Stimulated activated naive CD8-positive, alpha-beta T cell treated with anti-CD3 and anti-CD28 coated beads, Interleukin-15, Interleukin-2, amounts not matched to agents 100 U/mL and 50 U/mL, for 24 hours (primary cell): ENCODE results near the gene CERT1.
A peak's percentile ranks its signal among the peaks of the same experiment; 100 is the strongest.
"Not testable (repeated sequence)": the region's sequence is repeated elsewhere in the genome, so short reads cannot be mapped to it uniquely, and the experiment has no call there.

Experiments
- ATAC-seq: fragments of 150-1000 bp; cut with Tn5 transposase; one replicate; pipeline ENCODE4 v1.10.0; 2021
- DNase-seq: peaks from one replicate; pipeline ENCODE4 v3.0.0; 2021

The CERT1 gene

DNA sequence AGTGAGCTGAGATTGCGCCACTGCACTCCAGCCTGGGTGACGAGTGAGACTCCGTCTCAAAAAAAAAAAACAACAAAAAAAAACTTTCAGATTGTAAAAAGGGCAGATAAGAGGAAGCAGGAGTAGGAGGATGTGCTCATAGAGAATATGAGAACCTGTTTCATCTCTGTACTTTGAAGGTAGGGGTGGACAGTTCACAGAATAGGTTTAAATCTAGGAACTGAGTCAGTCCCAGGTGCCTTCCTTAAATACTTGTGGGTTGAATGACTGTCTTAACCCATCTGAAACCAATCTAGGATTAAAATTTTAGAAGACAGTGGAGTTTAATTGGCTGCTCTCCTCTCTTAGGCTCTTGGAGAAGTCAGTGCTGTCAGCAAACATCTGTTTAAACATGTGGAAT is 12.6 kb upstream of the CERT1 start:
- peak; percentile 95 for ATAC-seq
- no peak for DNase-seq

DNA sequence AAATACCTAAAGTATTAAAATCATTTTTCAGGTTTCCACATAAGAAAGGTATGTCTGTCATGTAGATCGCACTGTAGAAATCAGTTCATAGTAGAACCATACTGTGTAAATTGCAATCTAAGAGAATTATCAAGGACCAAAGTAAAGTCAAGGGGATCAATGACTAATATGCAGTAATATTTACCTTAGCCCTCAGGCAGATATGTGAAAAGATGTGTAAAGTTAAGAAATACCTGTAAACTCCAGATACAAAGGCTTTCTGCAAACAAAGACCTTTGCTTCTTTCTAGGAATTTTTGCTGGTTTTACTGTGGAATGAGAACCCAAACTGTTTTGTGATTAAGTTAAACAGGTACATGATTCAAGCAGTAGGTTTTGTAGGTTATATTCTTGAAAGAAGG is 11.8 kb upstream of the CERT1 start:
- ATAC-seq (no peak), DNase-seq (no peak)

GRCh38 chr5:75522542-75522941 is 11.1 kb upstream of the CERT1 start:
- ATAC-seq (no peak), DNase-seq (no peak)

DNA sequence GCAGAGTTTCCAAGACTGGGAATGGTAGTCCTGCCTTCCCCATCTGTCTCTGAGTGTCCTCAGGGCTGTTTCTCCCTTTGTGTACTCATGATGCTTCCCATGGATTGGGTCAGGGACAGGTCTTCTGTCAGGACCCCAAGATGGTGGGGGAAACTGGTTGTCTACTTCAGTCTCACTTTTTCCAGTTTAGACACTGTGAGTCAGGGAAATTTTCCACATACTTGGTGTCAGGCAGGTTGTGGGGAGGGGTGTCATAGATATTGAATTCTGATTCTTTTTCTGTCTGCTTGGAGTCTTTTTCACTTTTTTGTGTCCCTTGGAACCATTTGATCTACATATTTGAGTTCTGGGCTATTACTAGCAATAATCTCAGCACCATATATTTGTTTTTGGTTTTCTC is 10.6 kb upstream of the CERT1 start:
- ATAC-seq, result peak; percentile 59
- DNase-seq, result no peak

DNA sequence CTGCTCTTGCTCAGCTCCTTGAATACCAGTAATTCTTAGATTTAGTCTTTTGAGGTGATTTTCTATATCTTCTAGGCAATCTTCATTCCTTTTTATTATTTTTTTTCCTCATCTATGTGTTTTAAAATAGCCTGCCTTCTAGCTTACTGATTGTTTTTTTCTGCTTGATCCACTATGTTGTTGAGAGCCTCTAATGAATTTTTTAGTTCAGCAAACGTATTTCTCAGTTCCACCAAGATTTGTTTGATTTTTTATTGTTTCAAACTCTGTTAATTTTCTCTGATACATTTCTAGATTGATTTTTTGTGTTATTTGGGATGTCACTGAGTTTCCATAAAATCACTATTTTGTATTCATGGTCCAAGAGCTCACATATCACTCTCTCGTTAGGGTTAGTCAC is 9.8 kb upstream of the CERT1 start:
- ATAC-seq (no peak), DNase-seq (no peak)

GRCh38 chr5:75519761-75520160 is 8.3 kb upstream of the CERT1 start:
- ATAC-seq (no peak), DNase-seq (no peak)

GRCh38 chr5:75514323-75514722 is 2.9 kb upstream of the CERT1 start:
- ATAC-seq (no peak), DNase-seq (no peak)

DNA sequence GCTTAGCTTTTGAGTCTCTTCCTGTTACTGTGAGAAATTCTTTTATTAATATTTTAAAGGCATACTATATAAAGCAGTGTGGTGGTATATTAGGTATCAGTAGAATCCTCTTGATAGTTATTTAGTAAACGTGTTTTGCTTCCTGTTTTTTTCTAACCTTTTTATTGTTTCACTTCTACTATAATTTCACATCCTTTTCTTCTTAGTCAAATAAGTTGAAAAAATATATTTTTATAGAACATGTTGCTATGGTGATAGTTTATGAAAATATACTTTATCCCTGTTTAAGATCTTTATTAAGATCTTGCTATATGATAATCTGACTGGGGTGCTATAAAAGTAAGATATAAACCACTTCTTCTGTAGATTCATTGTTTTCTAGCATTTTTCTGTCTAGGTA is 2.4 kb upstream of the CERT1 start:
- ATAC-seq (no peak), DNase-seq (no peak)

- no peak for DNase-seq
- ATAC-seq, result no peak
Measured at GRCh38 chr5:75512383-75513074, 1.1 kb upstream of the CERT1 start.

GRCh38 chr5:75510836-75511434 is 494 bp downstream of the CERT1 start:
- peak; percentile 51 for DNase-seq
- peak; percentile 14 for ATAC-seq

DNA sequence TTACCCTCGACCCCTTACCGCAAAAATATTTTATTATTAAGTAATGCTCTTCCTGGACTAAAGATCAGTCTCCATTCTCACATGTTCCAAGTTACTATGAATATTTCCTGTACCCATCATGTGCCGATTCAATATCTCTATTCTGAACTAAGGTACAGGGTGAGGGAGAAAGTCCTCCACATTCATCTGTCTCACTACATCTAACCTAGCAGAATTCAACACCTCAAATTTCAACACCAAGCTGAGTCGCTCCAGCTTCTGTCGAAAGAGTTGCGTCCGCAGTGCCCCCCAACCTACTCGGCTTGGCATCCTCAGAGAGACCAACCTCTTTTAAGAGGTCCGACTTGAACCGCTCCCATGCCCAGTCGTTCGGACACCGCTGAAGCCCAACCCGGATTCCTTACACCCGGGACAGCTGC is 1.0 kb downstream of the CERT1 start:
- ATAC-seq (no peak), DNase-seq (no peak)

GRCh38 chr5:75509956-75510355 is 1.5 kb downstream of the CERT1 start:
- no peak for DNase-seq
- ATAC-seq, result no peak

- ATAC-seq (no peak), DNase-seq (no peak)
Measured at GRCh38 chr5:75509546-75509945, 1.9 kb downstream of the CERT1 start.

DNA sequence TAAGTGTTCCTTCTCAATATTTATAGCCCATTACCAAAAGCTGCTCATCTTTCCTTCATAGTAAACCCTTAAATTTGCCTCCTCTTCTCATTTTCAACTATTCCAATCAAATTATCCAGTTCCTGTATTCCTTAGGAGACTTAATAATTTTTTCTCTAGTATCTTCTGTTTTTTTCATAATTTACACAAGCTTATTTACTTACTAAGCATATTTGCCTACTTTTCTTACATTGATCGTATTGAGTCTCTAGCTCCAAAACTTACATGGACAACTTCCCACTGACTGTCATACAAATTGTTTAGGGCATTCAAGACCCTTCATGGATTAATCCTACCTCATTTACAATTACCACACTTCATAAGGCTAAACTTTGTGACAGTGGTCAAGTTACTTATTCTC is 3.6 kb downstream of the CERT1 start:
- no peak for DNase-seq
- no peak for ATAC-seq

DNA sequence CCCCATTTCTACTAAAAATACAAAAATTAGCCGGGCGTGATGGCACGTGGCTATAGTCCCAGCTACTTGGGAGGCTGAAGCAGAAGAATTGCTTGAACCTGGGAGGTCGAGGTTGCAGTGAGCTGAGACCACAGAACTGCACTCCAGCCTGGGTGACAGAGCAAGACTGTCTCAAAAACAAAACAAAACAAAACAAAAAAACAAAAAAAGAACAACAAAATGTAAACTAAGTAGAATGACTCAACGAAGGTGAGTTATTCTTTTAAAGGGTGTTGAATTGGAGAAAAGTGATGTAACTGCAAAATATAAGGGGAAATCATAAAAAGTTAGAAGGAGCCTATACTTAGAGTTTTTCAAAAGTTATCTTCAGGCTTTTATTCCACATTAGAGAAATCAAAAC is 6.3 kb downstream of the CERT1 start:
- ATAC-seq, result not testable (repeated sequence)

DNA sequence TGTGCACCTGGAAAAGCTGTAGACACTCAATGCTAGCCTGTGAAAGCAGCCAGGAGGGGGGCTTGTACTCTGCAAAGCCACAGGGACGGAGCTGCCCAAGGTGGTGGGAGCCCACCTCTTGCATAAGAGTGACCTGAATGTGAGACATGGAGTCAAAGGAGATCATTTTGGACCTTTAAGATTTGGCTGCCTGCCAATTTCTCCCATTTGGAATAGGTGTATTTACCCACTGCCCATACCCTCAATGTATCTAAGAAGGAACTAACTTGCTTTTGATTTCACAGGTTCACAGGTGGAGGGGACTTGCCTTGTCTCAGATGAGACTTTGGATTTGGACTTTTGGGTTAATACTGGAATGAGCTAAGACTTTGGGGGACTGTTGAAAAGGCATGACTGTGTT is 12.6 kb downstream of the CERT1 start:
- DNase-seq, ATAC-seq: not testable (repeated sequence)

More for the DNA sequence above, 6.3 kb downstream of the CERT1 start:
- not testable (repeated sequence) for DNase-seq

DNA sequence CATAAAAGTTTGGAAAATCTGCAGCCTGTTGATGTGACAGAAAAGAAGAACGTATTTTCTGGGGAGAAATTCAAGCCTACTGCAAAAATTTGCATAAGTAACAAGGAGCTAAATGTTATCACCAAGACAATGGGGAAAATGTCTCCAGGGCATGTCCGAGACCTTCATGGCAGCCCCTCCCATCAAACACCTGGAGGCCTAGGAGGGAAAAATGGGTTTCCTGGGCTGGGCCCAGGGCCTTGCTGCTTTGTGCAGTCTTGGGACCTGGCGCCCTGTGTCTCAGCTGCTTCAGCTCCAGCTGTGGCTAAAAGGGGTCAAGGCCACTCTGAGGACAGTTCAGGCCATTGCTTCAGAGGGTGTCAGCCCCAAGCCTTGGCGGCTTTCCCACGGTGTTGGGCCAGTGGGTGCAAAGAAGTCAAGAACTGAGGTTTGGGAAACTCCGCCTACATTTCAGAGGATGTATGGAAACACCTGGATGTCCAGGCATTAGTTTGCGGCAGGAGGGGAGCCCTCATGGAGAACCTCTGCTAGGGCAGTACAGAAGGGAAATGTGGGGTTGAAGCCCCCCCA is 13.1 kb downstream of the CERT1 start:
- no peak for ATAC-seq

DNA sequence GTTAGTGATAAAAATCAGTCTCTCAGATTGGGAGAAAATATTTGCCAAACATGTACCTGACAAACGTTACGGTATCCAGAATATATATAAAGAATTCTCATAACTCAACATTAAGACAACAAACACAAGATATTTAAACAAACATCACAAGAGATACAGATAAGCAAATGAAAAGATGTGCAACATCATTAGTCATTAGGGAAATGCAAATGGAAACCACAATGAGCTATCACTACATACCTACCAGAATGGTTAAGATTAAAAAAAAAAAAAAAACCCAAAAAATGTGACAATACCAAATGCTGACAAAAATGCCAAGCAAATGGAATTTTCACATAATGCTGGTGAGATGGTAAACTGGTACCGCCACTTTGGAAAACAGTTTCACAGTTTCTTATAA is 15.4 kb downstream of the CERT1 start:
- ATAC-seq, result no peak
- no peak for DNase-seq

More for the DNA sequence above, 13.1 kb downstream of the CERT1 start:
- DNase-seq, result no peak

- ATAC-seq, result no peak
- DNase-seq, result no peak
Measured at GRCh38 chr5:75491621-75492020, 19.8 kb downstream of the CERT1 start.

GRCh38 chr5:75489847-75490246 is 21.6 kb downstream of the CERT1 start:
- not testable (repeated sequence) for DNase-seq, ATAC-seq

GRCh38 chr5:75484605-75485004 is 26.8 kb downstream of the CERT1 start:
- ATAC-seq (no peak), DNase-seq (no peak)

DNA sequence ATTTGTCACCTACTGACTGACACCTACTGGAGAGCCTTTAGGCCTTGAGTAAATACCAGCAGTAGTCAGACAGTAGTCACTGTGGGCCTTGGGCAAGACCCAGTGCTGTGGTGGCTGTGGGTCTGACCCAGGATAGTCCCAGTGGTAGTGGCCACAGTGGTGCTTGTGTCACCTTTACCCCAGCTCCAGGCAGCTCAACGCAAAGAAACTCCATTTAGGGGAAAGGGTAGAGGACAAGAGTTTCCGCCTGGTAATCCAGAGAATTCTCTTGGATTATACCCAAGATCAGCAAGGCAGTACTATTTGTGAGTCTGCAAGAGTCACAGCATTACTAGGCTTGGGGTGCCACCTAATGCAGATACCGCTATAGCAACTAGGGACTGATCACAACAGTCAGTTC is 28.9 kb downstream of the CERT1 start:
- ATAC-seq (no peak), DNase-seq (no peak)

DNA sequence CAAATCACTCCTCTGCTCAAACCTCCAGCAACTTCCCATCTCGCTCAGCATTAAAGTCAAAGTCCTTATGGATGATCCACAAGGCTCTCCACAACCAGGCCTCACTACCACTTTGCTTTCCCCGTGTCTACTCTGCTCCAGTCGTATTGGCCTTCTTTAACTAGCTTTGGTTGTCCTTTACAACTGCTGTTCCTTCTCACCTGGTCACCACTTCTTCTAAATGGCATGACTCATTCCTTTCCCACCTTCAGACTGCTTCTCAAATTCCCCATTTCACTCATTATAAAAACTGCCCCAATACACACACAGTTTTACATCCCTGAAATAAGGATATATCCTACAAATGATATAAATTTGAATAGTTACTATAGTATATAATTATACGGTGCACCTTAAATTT is 30.4 kb downstream of the CERT1 start:
- no peak for ATAC-seq
- no peak for DNase-seq

GRCh38 chr5:75475364-75475763 is 36.1 kb downstream of the CERT1 start:
- DNase-seq, result no peak
- ATAC-seq, result no peak
